GM20000 (cell line): Measurements from ENCODE around the gene FAM234A.

Experiments used
- DNase-seq: peaks from one replicate; pipeline ENCODE4 v3.0.0; 2012; ENCODE audit warnings: low spot score
- TF ChIP-seq, protein P1 (sequence below): IDR thresholded peaks from 2 replicates; pipeline ENCODE4 v1.5.1; 2012; ENCODE audit warnings: mild to moderate bottlenecking, control low read depth; ENCODE audit errors: extremely low read depth, missing control alignments

FAM234A gene

DNA sequence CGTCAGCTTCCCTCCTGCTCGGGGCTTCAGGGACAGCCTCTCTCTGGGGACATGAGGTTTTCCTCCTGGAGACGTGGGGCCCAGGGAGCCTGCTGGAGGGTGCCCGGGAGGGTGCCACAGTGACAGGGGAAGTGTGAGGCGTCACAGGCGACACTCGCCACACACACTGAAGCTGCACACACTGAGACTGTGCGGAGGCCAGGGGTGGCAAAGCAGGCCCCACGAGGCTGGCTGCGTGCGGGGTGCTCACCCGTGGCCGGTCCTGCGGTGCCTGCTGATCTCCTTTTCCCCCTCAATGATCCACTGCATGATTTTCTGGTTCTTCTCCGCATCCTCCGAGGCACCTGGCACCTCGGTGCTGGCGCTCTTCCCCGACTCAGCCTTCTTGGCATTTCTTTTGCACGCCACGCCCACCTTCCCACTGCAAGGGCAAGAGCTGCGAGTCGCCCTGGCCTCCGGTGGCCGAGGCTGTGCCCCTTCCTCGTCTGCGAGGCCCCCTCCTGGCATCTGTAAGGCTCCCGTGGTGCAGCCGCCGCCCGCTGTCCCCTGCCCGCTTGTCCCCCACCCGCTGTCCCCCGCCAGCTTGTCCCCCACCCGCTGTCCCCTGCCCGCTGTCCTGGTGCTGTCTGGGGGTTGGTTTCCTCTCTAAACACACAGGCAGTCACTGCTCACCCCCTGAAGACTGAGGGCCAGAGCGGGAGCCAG is 62.3 kb downstream of the FAM234A start:
- DNase-seq = no peak

DNA sequence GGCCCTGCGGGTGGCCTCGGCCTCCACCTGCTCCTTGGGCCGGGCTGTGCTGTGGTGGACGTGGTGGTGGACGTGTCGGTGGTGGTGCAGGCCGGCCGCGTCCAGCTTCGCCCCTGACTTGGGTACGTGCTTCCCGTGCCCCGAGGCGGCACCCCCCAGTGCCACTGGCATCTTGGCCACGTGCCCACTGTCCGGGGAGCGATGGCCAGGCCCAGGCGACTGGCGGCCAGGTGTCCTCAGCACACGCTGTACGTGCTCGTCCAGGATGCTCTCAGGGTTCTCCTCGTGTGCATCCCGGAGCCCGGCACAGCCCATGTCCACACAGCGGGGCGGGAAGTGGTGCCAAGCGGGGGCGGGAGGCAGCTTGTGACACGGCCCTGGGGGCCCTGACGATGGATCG is 63.2 kb downstream of the FAM234A start:
- DNase-seq = no peak
- TF ChIP-seq, protein P1, sequence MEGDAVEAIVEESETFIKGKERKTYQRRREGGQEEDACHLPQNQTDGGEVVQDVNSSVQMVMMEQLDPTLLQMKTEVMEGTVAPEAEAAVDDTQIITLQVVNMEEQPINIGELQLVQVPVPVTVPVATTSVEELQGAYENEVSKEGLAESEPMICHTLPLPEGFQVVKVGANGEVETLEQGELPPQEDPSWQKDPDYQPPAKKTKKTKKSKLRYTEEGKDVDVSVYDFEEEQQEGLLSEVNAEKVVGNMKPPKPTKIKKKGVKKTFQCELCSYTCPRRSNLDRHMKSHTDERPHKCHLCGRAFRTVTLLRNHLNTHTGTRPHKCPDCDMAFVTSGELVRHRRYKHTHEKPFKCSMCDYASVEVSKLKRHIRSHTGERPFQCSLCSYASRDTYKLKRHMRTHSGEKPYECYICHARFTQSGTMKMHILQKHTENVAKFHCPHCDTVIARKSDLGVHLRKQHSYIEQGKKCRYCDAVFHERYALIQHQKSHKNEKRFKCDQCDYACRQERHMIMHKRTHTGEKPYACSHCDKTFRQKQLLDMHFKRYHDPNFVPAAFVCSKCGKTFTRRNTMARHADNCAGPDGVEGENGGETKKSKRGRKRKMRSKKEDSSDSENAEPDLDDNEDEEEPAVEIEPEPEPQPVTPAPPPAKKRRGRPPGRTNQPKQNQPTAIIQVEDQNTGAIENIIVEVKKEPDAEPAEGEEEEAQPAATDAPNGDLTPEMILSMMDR = no peak

More for the DNA sequence above, 62.3 kb downstream of the FAM234A start:
- TF ChIP-seq, protein P1 = no peak

DNA sequence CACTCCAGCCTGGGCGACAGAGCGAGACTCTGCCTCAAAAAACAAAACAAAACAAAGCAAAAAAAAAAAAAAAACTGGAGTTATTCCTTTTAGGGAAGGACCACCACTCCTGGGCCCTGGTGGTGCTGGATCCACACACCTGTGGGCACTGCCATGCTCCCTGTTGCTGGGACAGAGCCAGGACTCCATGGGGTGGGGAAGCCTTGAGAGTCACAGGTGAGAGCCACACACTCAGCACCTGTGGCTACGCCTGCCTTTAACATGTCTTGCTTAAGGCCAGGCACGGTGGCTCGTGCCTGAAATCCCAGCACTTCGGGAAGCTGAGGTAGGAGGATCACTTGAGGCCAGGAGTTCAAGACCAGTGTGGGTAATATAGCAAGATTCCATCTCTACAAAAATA is 66.6 kb downstream of the FAM234A start:
- DNase-seq = no peak
- TF ChIP-seq, protein P1 = no peak

DNA sequence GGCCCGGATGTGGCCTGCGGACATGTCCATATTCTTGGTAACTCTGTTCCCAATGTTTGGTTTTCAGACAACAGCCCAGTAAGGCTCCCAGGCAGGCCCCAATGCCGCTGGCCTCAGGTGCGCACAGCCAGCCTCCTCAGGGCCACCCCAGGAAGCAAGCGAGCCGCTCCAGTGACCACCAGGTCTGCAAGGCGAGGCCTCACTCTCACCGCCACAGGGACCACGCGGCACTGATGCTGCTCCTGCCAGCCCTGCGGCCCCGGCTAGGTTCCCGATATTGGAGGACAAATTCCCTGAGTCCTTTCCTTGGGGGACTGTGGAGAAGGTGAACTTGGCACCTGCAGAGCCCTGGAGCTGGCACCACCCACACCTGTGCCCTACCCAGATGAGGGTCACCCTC is 67.3 kb downstream of the FAM234A start:
- TF ChIP-seq, protein P1 = no peak

GRCh38 chr16:303760-304505 is 69.3 kb downstream of the FAM234A start:
- TF ChIP-seq, protein P1 = no peak

More for the DNA sequence above, 67.3 kb downstream of the FAM234A start:
- no peak for DNase-seq

DNA sequence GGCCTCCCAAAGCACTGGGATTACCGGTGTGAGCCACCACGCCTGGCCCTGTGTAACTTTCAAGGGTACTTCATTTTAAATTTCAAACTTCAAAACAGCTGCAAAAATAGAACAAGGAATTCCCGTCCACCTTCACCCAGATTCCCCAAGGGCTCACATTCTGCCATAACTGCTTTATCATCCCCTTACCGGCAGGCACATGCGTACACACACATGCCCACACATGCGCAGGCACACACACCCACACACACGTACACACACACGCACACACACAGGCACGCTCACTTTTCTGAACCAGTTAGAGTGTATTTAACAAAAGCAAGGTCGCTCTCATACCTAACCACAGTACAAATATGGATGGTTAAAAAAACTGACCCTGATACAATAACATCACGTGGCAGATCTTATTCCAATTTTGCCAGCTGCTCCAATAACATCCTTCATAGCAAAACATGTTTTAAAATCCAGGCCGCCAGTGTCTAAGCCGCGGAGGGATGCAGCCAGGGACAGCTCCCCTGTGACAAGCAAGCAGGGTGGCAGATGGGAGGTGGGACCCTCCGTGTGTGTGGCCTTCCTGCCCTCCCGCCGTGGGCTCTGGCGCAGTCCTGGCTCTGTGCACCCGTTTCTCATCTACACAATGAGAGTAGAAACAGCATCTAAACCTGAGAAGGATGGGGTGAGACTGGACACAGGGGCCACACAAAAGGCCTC is 71.5 kb downstream of the FAM234A start:
- DNase-seq = no peak
- TF ChIP-seq, protein P1 = no peak

More at GRCh38 chr16:303760-304505, 69.3 kb downstream of the FAM234A start:
- DNase-seq = no peak

DNA sequence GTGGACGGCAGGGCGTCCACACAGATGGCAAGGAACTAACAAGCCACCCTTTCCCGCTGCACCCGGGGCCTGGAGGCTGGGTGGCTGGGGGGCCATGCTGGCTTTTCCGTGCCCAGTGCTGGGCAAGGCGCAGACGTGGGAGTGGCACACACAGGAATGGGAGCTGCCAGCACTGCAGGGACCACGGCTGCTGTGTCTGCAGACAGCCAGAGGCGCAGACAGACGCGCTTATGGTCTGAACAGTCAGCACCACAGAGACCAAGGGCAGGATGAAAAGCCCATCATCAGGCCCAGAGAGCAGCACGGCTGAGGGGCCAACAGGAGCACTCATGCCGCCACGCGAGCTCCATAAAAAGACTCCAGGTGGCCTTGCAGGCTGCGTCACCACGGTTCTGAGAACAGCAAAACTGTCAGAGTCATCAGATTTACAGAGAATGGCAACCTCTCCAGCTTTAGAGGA is 72.3 kb downstream of the FAM234A start:
- TF ChIP-seq, protein P1 = no peak
- DNase-seq = no peak
